Measurements from ENCODE around the gene TEX30.
A peak's percentile ranks its signal among the peaks of the same experiment; 100 is the strongest.
"Not testable (repeated sequence)": the region's sequence is repeated elsewhere in the genome, so short reads cannot be mapped to it uniquely, and the experiment has no call there.

TEX30 gene

GRCh38 chr13:102773441-102774213 lies at the start of gene TEX30:
Gene TEX30, minus strand, starts transcription at chr13:102773786. Its CDS starts 3,760 bp downstream, at chr13:102770026.
- peak; percentile 63 for DNase-seq (ENCODE audit: low read depth)

GRCh38 chr13:102817907-102818306 lies 44.3 kb upstream of the TEX30 start:
- DNase-seq (ENCODE audit: low read depth) = no peak

GRCh38 chr13:102817241-102817640 lies 43.7 kb upstream of the TEX30 start:
- no peak for DNase-seq (ENCODE audit: low read depth)

DNA sequence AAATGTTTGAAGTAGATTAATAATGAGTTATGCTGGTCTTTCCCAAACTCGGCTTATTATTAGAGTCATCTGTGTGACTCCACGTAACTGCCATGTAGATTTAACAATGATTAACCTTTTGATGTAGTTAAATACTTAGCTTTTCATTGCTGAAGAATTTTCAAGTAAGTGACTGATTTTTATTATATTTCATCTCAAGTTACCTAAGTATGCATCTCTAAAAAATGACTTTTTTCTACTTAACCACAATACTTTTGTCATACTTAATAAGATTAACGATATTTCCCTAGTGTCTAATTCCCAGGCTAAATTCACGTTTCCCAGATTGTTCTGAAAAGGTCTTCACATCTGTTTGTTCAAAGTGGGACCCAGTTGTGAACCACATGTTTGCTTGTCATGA lies 43.1 kb upstream of the TEX30 start:
- DNase-seq (ENCODE audit: low read depth) = no peak

GRCh38 chr13:102815788-102816187 lies 42.2 kb upstream of the TEX30 start:
- DNase-seq (ENCODE audit: low read depth) = no peak

GRCh38 chr13:102814793-102815192 lies 41.2 kb upstream of the TEX30 start:
- DNase-seq (ENCODE audit: low read depth) = no peak

- no peak for DNase-seq (ENCODE audit: low read depth)
Measured at GRCh38 chr13:102814025-102814607, 40.5 kb upstream of the TEX30 start.

GRCh38 chr13:102812611-102813287 lies 39.2 kb upstream of the TEX30 start:
- no peak for DNase-seq (ENCODE audit: low read depth)

DNA sequence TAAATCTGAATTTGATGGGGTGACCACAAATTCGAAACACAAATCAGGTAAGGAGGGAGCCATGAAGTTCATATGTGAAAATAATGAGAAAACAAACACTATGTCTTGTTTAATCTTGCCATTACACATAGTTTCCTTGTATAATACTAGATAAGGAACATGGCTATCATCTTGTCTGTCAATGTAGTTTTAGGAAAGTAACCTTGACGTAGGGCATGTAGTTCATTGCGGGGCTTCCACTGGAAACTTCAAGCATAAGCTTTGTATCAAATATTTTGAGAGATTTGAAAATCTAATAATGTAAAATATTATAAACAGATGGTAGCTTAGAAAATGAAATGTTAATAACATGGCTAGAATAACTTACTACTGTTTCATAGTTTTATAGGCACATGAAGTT lies 34.1 kb upstream of the TEX30 start:
- no peak for DNase-seq (ENCODE audit: low read depth)

- no peak for DNase-seq (ENCODE audit: low read depth)
Measured at GRCh38 chr13:102805680-102806079, 32.1 kb upstream of the TEX30 start.

GRCh38 chr13:102800145-102801041 lies 26.8 kb upstream of the TEX30 start:
- peak; percentile 65 for DNase-seq (ENCODE audit: low read depth)

DNA sequence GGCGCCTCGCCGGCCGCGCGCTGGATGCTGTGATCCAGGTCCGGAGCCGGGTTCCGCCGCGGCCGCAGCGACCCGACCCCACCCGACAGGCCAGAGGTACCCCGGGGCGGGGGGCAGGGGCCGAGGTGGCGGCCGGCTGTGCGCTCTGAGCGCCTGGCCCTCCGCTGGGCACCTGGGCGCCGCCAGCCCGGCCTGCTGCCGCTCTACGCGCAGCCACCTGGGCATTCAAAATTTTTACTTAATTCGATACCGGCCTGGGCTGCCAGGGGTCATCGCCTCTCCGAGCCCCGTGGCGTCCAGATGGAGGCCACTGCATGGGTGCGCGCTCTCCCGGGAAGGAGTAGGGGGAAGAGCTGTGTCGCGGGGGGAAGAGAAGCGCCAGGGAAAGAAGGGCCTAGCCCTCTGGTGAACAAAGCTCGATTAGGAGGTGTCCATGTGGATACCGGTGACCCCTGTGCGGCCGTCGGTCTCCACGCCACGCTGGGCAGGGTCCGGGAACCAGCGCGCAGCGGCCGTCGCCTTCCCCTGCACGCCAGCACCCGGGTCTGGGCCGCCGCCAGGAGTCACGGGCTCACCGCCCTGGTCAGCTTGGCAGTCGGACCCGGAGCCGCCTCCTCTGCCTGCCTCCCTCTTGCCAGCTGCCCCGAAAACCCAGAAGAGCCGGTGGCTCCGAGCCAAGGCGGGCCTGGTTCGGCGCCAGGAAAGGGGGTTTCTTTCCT lies 26.0 kb upstream of the TEX30 start:
- no peak for DNase-seq (ENCODE audit: low read depth)

GRCh38 chr13:102798581-102799425 lies 25.2 kb upstream of the TEX30 start, which contains the start of the genes BIVM and POGLUT2:
Gene BIVM, plus strand, starts transcription at chr13:102799119. Its CDS starts 8,149 bp downstream, at chr13:102807268.
Gene POGLUT2, minus strand, starts transcription at chr13:102798976. Its CDS starts 306 bp downstream, at chr13:102798670.
- peak; percentile 80 for DNase-seq (ENCODE audit: low read depth)

DNA sequence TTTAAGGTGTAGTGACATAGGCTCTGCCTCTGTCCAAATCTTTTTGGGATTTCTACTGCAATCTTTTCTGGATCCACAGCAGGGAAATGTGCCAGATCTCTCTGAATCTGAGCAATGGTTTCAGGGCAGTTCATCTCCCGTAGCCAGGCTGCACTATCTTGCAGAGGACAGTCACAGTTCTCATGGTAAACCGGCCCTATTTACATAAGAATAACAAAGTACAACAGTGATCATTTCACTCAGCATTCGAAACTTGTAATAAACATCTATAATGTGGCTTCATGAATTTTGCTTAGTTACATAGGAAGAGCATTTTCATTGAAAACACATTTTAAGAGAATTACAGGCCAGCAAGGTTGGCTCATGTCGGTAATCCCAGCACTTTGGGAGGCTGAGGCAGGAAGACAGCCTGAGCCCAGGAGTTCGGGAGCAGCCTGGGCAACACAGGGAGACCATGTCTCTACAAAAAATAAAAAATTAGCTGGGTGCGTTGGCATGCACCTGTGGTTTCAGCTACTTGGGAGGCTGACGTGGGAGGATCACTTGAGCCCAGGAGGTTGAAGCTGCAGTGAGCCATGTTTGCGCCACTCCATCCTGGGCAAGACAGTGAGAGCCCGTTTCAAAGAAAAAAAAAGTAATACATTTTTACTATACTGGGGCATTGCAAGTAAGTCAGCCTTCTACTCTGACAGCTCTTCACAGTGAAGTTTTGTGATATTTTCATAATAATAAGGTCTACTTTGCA lies 20.2 kb upstream of the TEX30 start:
- DNase-seq (ENCODE audit: low read depth) = no peak

GRCh38 chr13:102792396-102792795 lies 18.8 kb upstream of the TEX30 start:
- no peak for DNase-seq (ENCODE audit: low read depth)

- DNase-seq (ENCODE audit: low read depth) = no peak
Measured at GRCh38 chr13:102788683-102789082, 15.1 kb upstream of the TEX30 start.

DNA sequence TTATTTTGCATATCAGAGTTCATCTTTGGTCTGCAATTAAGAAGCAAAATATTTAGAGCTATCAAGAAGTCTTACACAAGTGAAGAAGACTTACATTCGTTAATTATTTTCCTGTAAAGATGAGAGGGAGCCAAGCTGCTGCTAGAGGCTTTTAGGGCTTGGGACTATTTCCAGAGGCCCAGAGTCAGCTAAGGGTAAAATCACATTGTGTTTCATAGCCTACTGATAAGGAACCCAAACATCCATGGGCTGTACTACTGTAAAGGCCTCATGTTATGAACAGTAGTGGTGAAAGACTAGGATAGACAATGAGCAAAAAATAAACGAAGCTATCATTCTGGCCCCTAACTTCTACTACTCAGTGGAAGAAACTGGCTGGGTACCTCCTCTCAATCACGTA lies 10.9 kb upstream of the TEX30 start:
- DNase-seq (ENCODE audit: low read depth) = no peak

- no peak for DNase-seq (ENCODE audit: low read depth)
Measured at GRCh38 chr13:102781591-102781990, 8.0 kb upstream of the TEX30 start.

DNA sequence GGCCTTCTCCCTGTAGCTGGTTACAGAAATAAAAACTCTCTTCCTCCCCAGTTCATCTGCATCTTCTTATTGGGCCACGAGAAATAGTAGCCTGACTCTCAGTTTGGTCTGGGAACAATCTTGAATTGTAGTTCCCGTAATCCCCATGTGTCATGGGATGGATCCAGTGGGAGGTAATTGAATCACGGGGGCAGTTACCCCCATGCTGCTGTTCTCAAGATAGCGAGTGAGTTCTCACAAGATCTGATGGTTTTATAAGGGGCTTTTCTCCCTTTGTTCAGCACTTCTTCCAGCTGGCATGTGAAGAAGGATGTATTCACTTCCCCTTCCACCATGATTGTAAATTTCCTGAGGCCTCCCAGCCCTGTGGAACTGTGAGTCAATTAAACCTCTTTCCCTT lies 7.1 kb upstream of the TEX30 start:
- not testable (repeated sequence) for DNase-seq (ENCODE audit: low read depth)

All from GM04504 (cell line).